Measurements from ENCODE around the gene C2CD3. TPM values are rescaled to one million over a fixed set of nuclear protein-coding genes. Genes with fewer than 3 reads are reported as not detected.

The C2CD3 gene
- total RNA-seq, 2 experiments from 2014 or later: 40.2 to 47.1 TPM

DNA sequence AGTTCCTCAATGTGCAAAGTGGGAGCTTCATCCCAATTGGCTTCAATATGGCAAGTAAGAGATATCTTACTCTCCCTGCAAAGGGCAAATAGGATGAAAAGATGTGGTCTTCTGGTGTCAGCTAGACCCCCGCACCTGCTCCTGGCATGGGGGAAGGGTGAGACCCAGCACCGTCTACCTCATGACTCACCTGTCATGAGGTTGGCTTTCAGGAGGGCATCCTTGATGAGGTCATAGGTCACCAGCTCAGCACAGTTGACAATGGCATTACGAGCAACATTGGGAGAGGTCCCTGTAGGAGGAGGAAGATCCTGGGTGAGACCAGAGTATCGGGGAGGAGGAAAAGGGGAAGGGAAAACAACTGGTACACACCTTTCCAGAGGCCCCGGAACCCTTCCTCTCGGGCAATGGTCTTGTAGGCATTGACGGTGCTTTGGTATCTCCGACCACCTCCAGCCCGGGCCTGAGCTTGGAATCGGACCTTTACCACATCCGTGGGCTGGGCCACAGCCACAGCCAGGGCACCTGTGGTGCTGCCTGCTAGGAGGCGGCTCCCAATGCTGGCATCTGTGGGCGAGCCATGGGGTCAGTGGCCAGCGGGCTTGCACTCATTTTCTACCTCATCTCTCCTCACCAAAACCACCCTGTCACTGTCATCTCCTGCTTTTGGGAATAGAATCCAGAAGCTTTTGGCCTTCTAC is 194.2 kb downstream of the C2CD3 start:
- CTCF ChIA-PET: interaction anchor here (0.8 to 1.1 kb wide), 2 partner anchors 13 to 21 kb away, joined by 3 read pairs; no protein-coding TSS in a partner anchor
- no peak for ATAC-seq
- no peak for DNase-seq
- Mint-ChIP-seq H3K27me3 (no peaks in the 10 kb centered on the region), H3K4me1 (peaks cover 80% of the 10 kb centered on the region), H3K36me3 (peaks cover 73% of the 10 kb centered on the region), H3K27ac (peak overlapping the region; percentile 59), H3K9me3 (ENCODE audit: low read depth) (no peaks in the 10 kb centered on the region), H3K4me3 (no peak overlapping the region)

- Mint-ChIP-seq H3K36me3 (peaks cover 61% of the 10 kb centered on the region), H3K27me3 (no peaks in the 10 kb centered on the region), H3K4me3 (no peak overlapping the region), H3K9me3 (ENCODE audit: low read depth) (no peaks in the 10 kb centered on the region), H3K27ac (peak overlapping the region; percentile 18), H3K4me1 (peaks cover 79% of the 10 kb centered on the region)
- no peak for DNase-seq
- CTCF ChIA-PET: interaction anchor here (0.8 to 1.1 kb wide), 2 partner anchors 11 to 22 kb away, joined by 3 read pairs; no protein-coding TSS in a partner anchor
- ATAC-seq: no peak
Measured at GRCh38 chr11:73975479-73975757, 195.4 kb downstream of the C2CD3 start.

GRCh38 chr11:73974604-73975478 is 196.0 kb downstream of the C2CD3 start:
- CTCF ChIA-PET: interaction anchor here (0.6 to 1.5 kb wide), 5 partner anchors 7 to 57 kb away, joined by 3 to 4 read pairs (median 3); partner anchors contain the start of gene UCP2
- Mint-ChIP-seq H3K9me3 (ENCODE audit: low read depth) (no peaks in the 10 kb centered on the region), H3K27me3 (no peaks in the 10 kb centered on the region), H3K4me3 (peak overlapping the region; percentile 14), H3K27ac (peak overlapping the region; percentile 82), H3K36me3 (peaks cover 57% of the 10 kb centered on the region), H3K4me1 (peaks cover 79% of the 10 kb centered on the region)
- DNase-seq (no peak), ATAC-seq (no peak)

DNA sequence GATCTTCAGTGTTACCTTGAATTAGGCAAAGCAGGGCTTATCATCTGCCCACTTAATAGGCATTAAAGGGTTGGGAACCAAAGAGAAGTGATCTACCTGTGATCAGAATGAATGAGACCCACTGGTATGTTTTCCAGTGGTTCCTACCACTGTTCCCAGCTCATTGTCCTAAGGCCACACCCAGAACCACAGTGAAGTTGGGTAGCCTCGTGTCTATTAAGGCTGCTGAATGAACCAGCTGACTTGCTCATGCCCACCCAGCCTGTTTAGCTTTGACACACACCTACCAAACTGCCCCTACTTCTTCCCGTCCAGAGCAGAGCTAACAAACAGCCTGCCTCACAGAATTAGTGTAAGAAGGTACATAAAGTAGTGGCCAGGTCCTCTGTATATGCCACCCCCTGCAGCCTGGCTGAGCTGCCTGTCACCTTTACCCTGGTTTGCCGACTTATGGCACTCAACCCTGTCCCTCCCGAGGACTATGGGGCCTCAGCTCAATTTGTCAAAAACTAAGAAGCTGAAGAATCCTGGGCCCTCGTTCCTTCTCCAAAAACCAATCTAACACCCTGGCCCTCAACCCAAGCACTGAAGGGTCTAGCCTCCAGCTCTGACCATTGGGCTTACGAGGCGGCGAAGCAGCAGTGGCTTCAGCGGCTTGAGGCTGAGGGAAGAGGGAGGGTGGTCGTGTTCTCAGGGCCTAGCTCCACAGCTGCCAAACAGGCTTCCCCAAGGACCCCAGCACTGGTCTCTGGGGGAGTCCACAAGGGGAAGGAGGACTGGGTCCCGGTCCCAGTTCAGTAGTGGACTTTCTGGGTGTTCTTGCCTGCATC is 198.0 kb downstream of the C2CD3 start:
- ATAC-seq (no peak), DNase-seq (no peak)
- Mint-ChIP-seq H3K4me3 (no peak overlapping the region), H3K36me3 (peaks cover 39% of the 10 kb centered on the region), H3K27ac (peak overlapping the region; percentile 82), H3K4me1 (peaks cover 71% of the 10 kb centered on the region), H3K27me3 (no peaks in the 10 kb centered on the region), H3K9me3 (ENCODE audit: low read depth) (no peaks in the 10 kb centered on the region)
- CTCF ChIA-PET: interaction anchor here (0.6 to 2.0 kb wide), 4 partner anchors 9 to 1354 kb away, joined by 3 to 6 read pairs (median 5); no protein-coding TSS in a partner anchor

- DNase-seq (no peak), ATAC-seq (no peak)
- Mint-ChIP-seq H3K9me3 (ENCODE audit: low read depth) (no peaks in the 10 kb centered on the region), H3K36me3 (peaks cover 33% of the 10 kb centered on the region), H3K27ac (peak overlapping the region; percentile 45), H3K27me3 (no peaks in the 10 kb centered on the region), H3K4me1 (peaks cover 66% of the 10 kb centered on the region), H3K4me3 (no peak overlapping the region)
- CTCF ChIA-PET: interaction anchor here (1.4 to 2.0 kb wide), 2 partner anchors 9 to 33 kb away, joined by 6 read pairs; no protein-coding TSS in a partner anchor
Measured at GRCh38 chr11:73972187-73972586, 198.6 kb downstream of the C2CD3 start.

GRCh38 chr11:73971175-73971719 is 199.6 kb downstream of the C2CD3 start:
- Mint-ChIP-seq H3K4me1 (peaks cover 56% of the 10 kb centered on the region), H3K4me3 (no peak overlapping the region)
- ATAC-seq: no peak

DNA sequence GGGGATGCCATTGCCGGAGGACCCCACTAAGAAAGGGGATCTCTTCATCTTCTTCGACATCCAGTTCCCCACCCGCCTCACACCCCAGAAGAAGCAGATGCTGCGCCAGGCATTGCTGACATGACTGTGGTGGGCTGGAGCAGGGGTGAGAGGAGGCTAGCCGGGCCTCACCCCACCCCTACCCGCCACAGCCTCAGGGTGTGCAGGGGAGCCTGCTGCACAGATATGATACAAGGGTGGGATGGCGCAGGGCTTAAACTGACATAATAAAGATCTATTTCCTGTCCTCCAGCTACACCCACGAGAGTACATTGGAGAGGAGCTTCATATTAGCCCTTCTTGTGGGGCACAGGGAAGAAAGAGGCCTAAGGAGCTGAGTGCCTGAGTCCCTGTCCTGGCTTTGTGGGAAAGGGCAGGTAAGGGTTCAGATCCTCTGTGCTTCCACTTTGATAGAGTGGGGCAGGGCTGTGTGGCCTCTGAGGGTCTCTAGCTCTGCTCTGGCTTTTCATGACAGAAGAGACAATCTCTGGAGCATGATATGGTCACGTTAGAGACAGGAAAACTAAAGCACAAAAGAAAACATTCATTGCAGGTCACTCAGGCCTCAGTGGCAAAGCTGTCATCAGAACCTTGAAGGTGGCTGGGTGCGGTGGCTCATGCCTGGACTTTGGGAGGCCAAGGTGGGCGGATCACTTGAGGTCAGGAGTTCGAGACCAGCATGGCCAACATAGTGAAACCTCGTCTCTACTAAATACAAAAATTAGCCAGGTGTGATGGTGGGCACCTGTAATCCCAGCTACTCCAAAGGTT is 200.6 kb downstream of the C2CD3 start:
- Mint-ChIP-seq H3K27me3 (no peaks in the 10 kb centered on the region), H3K9me3 (ENCODE audit: low read depth) (no peaks in the 10 kb centered on the region), H3K27ac (peak overlapping the region; percentile 62), H3K36me3 (peaks cover 16% of the 10 kb centered on the region), H3K4me3 (no peak overlapping the region), H3K4me1 (peaks cover 50% of the 10 kb centered on the region)
- ATAC-seq (no peak), DNase-seq (peak; percentile 55)
- CTCF ChIA-PET: interaction anchor here (0.9 to 2.6 kb wide), 4 partner anchors 9 to 201 kb away, joined by 3 to 9 read pairs (median 4); partner anchors contain the start of genes C2CD3, PPME1 and UCP2

More at GRCh38 chr11:73971175-73971719, 199.6 kb downstream of the C2CD3 start:
- peak overlapping the region; percentile 59 for H3K27ac Mint-ChIP-seq
- no peaks in the 10 kb centered on the region for H3K27me3 Mint-ChIP-seq
- CTCF ChIA-PET: interaction anchor here (1.2 to 2.6 kb wide), 3 partner anchors 9 to 200 kb away, joined by 3 to 9 read pairs (median 6); partner anchors contain the start of genes C2CD3 and PPME1
- peaks cover 25% of the 10 kb centered on the region for H3K36me3 Mint-ChIP-seq
- H3K9me3 Mint-ChIP-seq (ENCODE audit: low read depth): no peaks in the 10 kb centered on the region
- no peak for DNase-seq

DNA sequence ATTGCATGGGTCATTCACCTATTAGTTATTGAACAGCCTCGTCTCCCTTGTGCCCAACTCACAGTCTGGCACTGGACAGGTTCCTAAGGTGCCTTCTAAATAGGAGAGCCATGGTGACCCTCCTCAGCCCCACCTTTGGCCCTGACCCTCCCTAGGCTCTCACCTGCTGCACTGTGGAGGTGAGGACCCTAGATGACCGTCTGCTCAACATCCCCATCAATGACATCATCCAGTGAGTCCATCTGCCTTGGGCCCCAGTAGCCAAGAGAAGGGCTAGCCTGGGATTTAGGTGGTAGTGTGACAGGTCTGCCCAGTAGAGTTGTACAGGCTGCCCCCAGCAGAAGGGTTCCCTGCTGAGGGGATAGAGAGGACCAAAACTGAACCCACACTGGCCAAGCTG is 201.7 kb downstream of the C2CD3 start:
- CTCF ChIA-PET: interaction anchor here (2.6 kb wide), 1 partner anchor 11 kb away, joined by 9 read pairs; no protein-coding TSS in a partner anchor
- ATAC-seq: no peak
- no peak overlapping the region for H3K27ac Mint-ChIP-seq
- no peak for DNase-seq
- peaks cover 45% of the 10 kb centered on the region for H3K4me1 Mint-ChIP-seq
- no peak overlapping the region for H3K4me3 Mint-ChIP-seq
- no peaks in the 10 kb centered on the region for H3K9me3 Mint-ChIP-seq (ENCODE audit: low read depth)
- H3K27me3 Mint-ChIP-seq: no peaks in the 10 kb centered on the region
- peaks cover 6% of the 10 kb centered on the region for H3K36me3 Mint-ChIP-seq

DNA sequence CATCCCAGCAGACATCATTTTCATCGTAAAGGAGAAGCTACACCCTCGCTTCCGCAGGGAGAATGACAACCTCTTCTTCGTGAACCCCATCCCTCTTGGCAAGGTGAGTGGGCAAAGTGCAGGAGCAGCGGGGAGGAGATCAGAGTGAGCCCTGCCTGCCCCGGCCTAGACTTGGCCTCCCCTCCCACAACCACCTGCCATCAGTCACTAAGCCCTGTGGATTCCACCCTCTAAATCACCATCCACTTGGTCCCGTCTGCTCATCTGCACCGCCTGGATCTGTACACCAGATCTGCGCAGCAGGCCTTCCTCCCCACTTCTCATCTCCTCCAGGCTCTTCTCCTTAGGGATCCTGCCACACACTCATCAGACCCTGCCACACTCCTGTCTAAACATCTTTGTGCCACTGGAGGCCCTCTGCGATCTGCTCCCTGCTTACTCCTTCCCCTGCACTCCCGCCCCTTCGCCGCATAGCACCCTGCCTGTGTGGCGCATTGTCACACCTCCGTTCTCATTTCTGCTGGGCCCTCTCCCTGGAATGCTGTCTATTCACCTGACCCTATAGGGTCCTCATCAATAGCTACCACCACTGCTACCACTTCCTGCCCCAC is 202.3 kb downstream of the C2CD3 start:
- Mint-ChIP-seq H3K27me3 (no peaks in the 10 kb centered on the region), H3K4me1 (peaks cover 41% of the 10 kb centered on the region), H3K27ac (peak overlapping the region; percentile 16), H3K36me3 (peaks cover 2% of the 10 kb centered on the region), H3K9me3 (ENCODE audit: low read depth) (no peaks in the 10 kb centered on the region), H3K4me3 (no peak overlapping the region)
- DNase-seq (no peak), ATAC-seq (no peak)
- CTCF ChIA-PET: interaction anchor here (0.7 kb wide), 1 partner anchor 44 kb away, joined by 3 read pairs; no protein-coding TSS in a partner anchor

DNA sequence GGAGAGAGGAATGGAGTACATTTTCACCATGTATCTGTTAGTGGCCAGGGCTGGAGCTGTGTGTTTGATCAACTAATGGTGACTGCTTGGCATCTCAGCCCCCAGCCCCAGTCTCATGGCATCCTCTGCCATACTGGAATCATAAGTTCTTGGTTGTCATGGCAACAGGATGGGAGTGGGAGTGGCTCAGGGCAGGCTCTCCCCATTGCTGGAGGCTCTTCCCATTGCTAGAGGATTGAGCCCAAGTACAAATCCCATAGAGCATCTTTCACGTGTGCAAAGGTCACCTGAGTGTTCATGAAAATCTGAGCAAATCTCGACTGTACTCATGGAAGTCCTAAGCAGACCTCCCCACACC is 205.1 kb downstream of the C2CD3 start:
- H3K9me3 Mint-ChIP-seq (ENCODE audit: low read depth): no peaks in the 10 kb centered on the region
- peaks cover 27% of the 10 kb centered on the region for H3K4me1 Mint-ChIP-seq
- DNase-seq (no peak), ATAC-seq (no peak)
- H3K27me3 Mint-ChIP-seq: no peaks in the 10 kb centered on the region
- no peaks in the 10 kb centered on the region for H3K36me3 Mint-ChIP-seq
- H3K27ac Mint-ChIP-seq: no peak overlapping the region
- CTCF ChIA-PET: interaction anchor here (1.0 to 1.6 kb wide), 4 partner anchors 21 to 290 kb away, joined by 3 to 4 read pairs (median 4); partner anchors contain the start of genes C2CD3 and PPME1
- H3K4me3 Mint-ChIP-seq: no peak overlapping the region

DNA sequence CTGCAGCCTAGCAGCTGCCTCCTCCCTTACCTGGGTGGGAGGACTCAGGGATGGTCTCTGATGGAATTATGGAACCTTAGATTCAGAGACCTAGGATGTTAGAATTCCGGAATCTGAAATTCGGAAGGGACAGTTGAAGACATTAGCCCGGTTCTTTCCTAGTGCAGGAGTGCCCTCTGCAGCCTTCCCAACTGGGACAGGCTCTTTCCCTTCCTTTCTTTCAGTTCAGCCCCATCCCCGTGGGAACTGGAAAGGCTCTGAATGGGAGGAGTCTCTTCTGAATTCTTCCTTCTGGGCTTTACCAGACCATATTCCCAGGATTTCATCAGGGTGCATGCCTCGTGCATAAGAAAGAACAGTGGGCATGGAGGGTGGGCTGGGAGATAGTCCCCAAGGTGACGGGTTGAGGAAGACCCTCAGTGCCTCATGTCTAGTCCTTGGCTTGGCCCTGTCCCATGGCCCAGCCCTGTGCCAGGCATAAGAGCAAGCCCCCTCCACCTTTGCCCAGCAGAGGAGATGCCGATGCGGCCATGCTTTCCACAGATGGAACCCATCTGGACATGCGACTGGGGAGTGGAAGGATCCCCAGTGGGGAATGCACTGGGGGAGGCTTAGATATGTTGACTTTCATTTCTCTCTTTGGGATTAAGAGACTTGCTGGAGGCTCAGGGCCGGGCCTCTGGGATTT is 205.6 kb downstream of the C2CD3 start:
- DNase-seq (no peak), ATAC-seq (no peak)
- Mint-ChIP-seq H3K36me3 (no peaks in the 10 kb centered on the region), H3K27ac (no peak overlapping the region), H3K27me3 (no peaks in the 10 kb centered on the region), H3K4me1 (peaks cover 25% of the 10 kb centered on the region), H3K9me3 (ENCODE audit: low read depth) (no peaks in the 10 kb centered on the region), H3K4me3 (no peak overlapping the region)
- CTCF ChIA-PET: interaction anchor here (1.1 to 2.6 kb wide), 9 partner anchors 15 to 484 kb away, joined by 3 to 13 read pairs (median 4); partner anchors contain the start of genes C2CD3 and PPME1

Measured in activated CD8-positive, alpha-beta memory T cell treated with anti-CD3 and anti-CD28 coated beads, Interleukin-2, amount 10 ng/mL, durations not matched to agents 7 days and 5 days (primary cell).